ENCODE data around the gene CEBPZOS.
"Not testable (repeated sequence)": the region's sequence is repeated elsewhere in the genome, so short reads cannot be mapped to it uniquely, and the experiment has no call there.

The CEBPZOS gene

DNA sequence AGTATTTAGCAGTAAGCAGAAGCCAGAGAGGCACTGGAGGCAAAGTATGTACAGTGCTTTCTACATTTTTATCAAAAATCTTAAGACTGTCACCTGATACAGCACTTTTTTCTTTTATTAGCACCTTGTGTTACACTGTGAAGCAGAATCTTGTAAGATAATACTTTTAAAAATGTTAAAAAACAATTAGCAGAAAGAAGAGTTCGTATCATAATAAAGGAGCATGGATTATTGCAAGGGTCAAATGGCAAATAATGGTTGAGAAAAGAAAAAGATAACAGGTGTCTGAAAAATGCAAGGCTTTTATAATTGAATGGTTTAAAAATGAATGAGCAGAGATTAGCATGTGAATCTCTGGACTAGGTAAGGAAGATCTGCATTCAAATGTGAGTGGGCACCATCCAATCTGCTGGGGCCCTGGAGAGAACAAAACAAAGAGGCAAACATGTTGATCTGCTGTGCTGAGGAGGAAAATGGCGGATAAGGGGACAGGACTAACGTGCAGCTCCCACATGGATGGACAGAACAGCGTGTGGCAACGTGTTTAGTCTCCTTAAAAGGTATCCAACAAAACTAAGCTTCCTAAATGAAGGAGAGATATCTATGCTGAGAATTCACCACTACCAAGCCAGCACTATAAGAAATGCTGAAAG is 9.5 kb downstream of the CEBPZOS start:
- Histone ChIP-seq H3K4me2 (no peak overlapping the region), H3K27ac (no peak overlapping the region)
- no peak for TF ChIP-seq Cebpa-rat (IDR thresholded peaks at IDR 0.05)

DNA sequence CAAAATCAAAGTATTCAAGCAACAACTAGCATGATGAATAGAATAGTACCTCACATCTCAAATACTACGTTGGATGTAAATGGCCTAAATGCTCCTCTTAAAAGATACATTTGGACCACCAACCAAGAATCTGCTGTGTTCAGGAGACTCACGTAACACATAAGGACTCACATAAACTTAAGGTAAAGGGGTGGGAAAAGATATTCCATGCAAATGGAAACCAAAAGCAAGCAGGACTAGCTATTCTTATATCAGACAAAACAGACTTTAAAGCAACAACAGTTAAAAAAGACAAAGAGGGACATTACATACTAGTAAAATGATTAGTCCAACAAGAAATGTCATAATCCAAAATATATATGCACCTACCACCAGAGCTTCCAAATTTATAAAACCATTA is 10.5 kb downstream of the CEBPZOS start:
- H3K27ac ChIP-seq, H3K4me1 ChIP-seq, H3K27me3 ChIP-seq, H3K9ac ChIP-seq, H4K20me1 ChIP-seq, H3K4me2 ChIP-seq: not testable (repeated sequence)
- H3K36me3 ChIP-seq = peaks cover 100% of the 10 kb centered on the region
- H3K4me3 ChIP-seq = 0 out of 2 replicates have a peak overlapping the region, but pooled peaks have one; percentile 18
- H3K9me3 ChIP-seq = peaks cover 81% of the 10 kb centered on the region

More for the DNA sequence above, 9.5 kb downstream of the CEBPZOS start:
- Histone ChIP-seq H3K4me3 (0 out of 2 replicates have a peak overlapping the region, but pooled peaks have one; percentile 18), H3K9me3 (peaks cover 82% of the 10 kb centered on the region), H4K20me1 (peaks cover 2% of the 10 kb centered on the region; the same call in 1 of the 2 replicates), H3K9ac (no peak overlapping the region), H3K4me1 (no peaks in the 10 kb centered on the region), H3K27me3 (no peaks in the 10 kb centered on the region; the same call in 1 of the 2 replicates), H3K36me3 (peaks cover 100% of the 10 kb centered on the region)

- Histone ChIP-seq H3K4me1 (no peaks in the 10 kb centered on the region), H3K4me2 (no peak overlapping the region), H3K27ac (no peak overlapping the region), H4K20me1 (peaks cover 23% of the 10 kb centered on the region; the same call in 1 of the 2 replicates), H3K27me3 (no peaks in the 10 kb centered on the region), H3K36me3 (peaks cover 94% of the 10 kb centered on the region), H3K9ac (no peak overlapping the region), H3K9me3 (peaks cover 39% of the 10 kb centered on the region), H3K4me3 (no peak overlapping the region)
- no peak for TF ChIP-seq Cebpa-rat (IDR thresholded peaks at IDR 0.05)
These were observed 14.9 kb downstream of the CEBPZOS start for GRCh38 chr2:37211212-37211611.

DNA sequence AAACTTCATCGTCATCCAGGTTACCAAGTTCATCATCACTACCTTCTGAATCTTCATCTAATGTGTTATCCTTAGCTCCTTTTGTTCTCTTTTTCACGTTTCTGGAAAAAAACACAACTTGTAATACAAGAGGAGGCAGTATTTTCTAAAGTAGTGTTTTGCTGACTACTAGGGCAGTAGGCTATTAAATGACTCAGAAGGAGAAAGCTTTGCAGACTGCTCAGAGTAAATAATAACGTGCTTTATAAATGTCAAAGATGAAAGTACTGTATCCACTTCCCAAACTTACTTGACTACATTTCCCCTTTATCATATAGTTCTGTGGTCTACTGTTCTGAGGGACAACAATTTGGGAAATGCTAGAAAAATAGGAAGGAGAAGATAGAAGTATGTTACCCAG is 15.6 kb downstream of the CEBPZOS start:
- H3K4me1 ChIP-seq = no peaks in the 10 kb centered on the region
- H3K9me3 ChIP-seq = peaks cover 32% of the 10 kb centered on the region
- no peaks in the 10 kb centered on the region for H3K27me3 ChIP-seq
- TF ChIP-seq Cebpa-rat (IDR thresholded peaks at IDR 0.05) = no peak
- H4K20me1 ChIP-seq = peaks cover 24% of the 10 kb centered on the region
- peaks cover 94% of the 10 kb centered on the region for H3K36me3 ChIP-seq
- no peak overlapping the region for H3K9ac ChIP-seq
- H3K4me2 ChIP-seq = no peak overlapping the region
- H3K27ac ChIP-seq = no peak overlapping the region
- H3K4me3 ChIP-seq = no peak overlapping the region

- H3K9me3 ChIP-seq = no peaks in the 10 kb centered on the region
- peaks cover 41% of the 10 kb centered on the region for H4K20me1 ChIP-seq
- H3K4me2 ChIP-seq = no peak overlapping the region
- H3K9ac ChIP-seq = no peak overlapping the region
- no peaks in the 10 kb centered on the region for H3K27me3 ChIP-seq
- TF ChIP-seq Cebpa-rat (IDR thresholded peaks at IDR 0.05) = no peak
- no peaks in the 10 kb centered on the region for H3K4me1 ChIP-seq
- H3K36me3 ChIP-seq = peaks cover 91% of the 10 kb centered on the region
- no peak overlapping the region for H3K27ac ChIP-seq
- H3K4me3 ChIP-seq = no peak overlapping the region
These were observed 19.0 kb downstream of the CEBPZOS start for GRCh38 chr2:37215250-37215649.

- Histone ChIP-seq H4K20me1 (peaks cover 57% of the 10 kb centered on the region), H3K9me3 (no peaks in the 10 kb centered on the region), H3K4me2 (no peak overlapping the region), H3K36me3 (peaks cover 93% of the 10 kb centered on the region), H3K4me1 (no peaks in the 10 kb centered on the region), H3K27me3 (no peaks in the 10 kb centered on the region), H3K4me3 (no peak overlapping the region), H3K27ac (no peak overlapping the region), H3K9ac (no peak overlapping the region)
- TF ChIP-seq Cebpa-rat (IDR thresholded peaks at IDR 0.05) = no peak
These were observed 22.8 kb downstream of the CEBPZOS start for GRCh38 chr2:37219046-37219445.

DNA sequence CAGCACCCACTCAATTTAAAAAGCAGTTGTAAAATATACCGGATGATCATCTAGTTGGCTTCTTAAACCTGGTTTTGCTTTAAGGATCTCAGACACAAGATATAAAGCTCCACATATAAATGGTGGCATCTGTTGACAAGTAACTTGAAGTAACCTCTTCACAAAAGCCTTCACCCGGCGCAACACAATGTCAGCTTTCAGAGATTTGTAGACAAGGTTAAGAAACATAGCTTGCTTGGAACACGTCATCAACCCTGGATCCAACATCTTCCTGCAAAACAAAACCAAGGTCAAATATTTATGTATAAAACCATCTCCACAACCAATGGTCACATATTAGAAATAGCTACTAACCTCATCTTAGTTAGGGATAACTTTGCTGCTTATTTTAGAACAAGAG is 26.8 kb downstream of the CEBPZOS start:
- peaks cover 81% of the 10 kb centered on the region for H3K36me3 ChIP-seq
- H3K9ac ChIP-seq = no peak overlapping the region
- no peak overlapping the region for H3K4me3 ChIP-seq
- no peak for TF ChIP-seq Cebpa-rat (IDR thresholded peaks at IDR 0.05)
- no peaks in the 10 kb centered on the region for H3K9me3 ChIP-seq
- H4K20me1 ChIP-seq = peaks cover 79% of the 10 kb centered on the region
- H3K27ac ChIP-seq = no peak overlapping the region
- H3K4me2 ChIP-seq = no peak overlapping the region
- H3K27me3 ChIP-seq = no peaks in the 10 kb centered on the region
- H3K4me1 ChIP-seq = peaks cover 17% of the 10 kb centered on the region

- Histone ChIP-seq H3K9me3 (no peaks in the 10 kb centered on the region), H3K4me3 (no peak overlapping the region), H4K20me1 (peaks cover 81% of the 10 kb centered on the region), H3K27me3 (no peaks in the 10 kb centered on the region), H3K36me3 (peaks cover 80% of the 10 kb centered on the region), H3K4me2 (no peak overlapping the region), H3K4me1 (peaks cover 20% of the 10 kb centered on the region), H3K27ac (no peak overlapping the region), H3K9ac (no peak overlapping the region)
- TF ChIP-seq Cebpa-rat (IDR thresholded peaks at IDR 0.05) = no peak
These were observed 27.8 kb downstream of the CEBPZOS start for GRCh38 chr2:37224063-37224462.

GRCh38 chr2:37225129-37225528 is 28.8 kb downstream of the CEBPZOS start:
- not testable (repeated sequence) for H3K9me3 ChIP-seq, H3K27ac ChIP-seq
- peaks cover 71% of the 10 kb centered on the region for H3K36me3 ChIP-seq

GRCh38 chr2:37226863-37227262 is 30.6 kb downstream of the CEBPZOS start:
- H4K20me1 ChIP-seq = peaks cover 84% of the 10 kb centered on the region
- H3K27ac ChIP-seq = no peak overlapping the region
- peaks cover 35% of the 10 kb centered on the region for H3K4me1 ChIP-seq
- H3K4me2 ChIP-seq = 0 out of 2 replicates have a peak overlapping the region, but pooled peaks have one; percentile 13
- no peak overlapping the region for H3K4me3 ChIP-seq
- peaks cover 54% of the 10 kb centered on the region for H3K36me3 ChIP-seq
- no peak overlapping the region for H3K9ac ChIP-seq
- H3K9me3 ChIP-seq = no peaks in the 10 kb centered on the region
- no peak for TF ChIP-seq Cebpa-rat (IDR thresholded peaks at IDR 0.05)
- no peaks in the 10 kb centered on the region for H3K27me3 ChIP-seq

More at GRCh38 chr2:37225129-37225528, 28.8 kb downstream of the CEBPZOS start:
- not testable (repeated sequence) for H3K4me2 ChIP-seq, H3K27me3 ChIP-seq, H3K4me3 ChIP-seq, H3K9ac ChIP-seq
- Histone ChIP-seq H3K4me1 (peaks cover 31% of the 10 kb centered on the region), H4K20me1 (peaks cover 87% of the 10 kb centered on the region)

Data from BLaER1 (cell line).